ENCODE data around the gene HDAC10.

The HDAC10 gene

GRCh38 chr22:50224071-50224470 lies 27.0 kb downstream of the HDAC10 start:
- no peak for TF ChIP-seq RAD21 (IDR thresholded peaks at IDR 0.05; ENCODE audit: low read depth)
- no peak for TF ChIP-seq MAX (IDR thresholded peaks at IDR 0.05)
- TF ChIP-seq CREB1 (IDR thresholded peaks at IDR 0.05; ENCODE audit: low read depth), result no peak
- no peak for TF ChIP-seq EGR1 (IDR thresholded peaks at IDR 0.05)
- TF ChIP-seq USF1 (IDR thresholded peaks at IDR 0.05), result no peak
- TF ChIP-seq ZBTB7A (IDR thresholded peaks at IDR 0.05; ENCODE audit: low read depth), result no peak
- TF ChIP-seq CEBPB (IDR thresholded peaks at IDR 0.05), result no peak
- no peak for TF ChIP-seq EP300 (IDR thresholded peaks at IDR 0.05; ENCODE audit: borderline replicate concordance)
- TF ChIP-seq FOXM1 (IDR thresholded peaks at IDR 0.05; ENCODE audit: borderline replicate concordance, low read depth), result no peak
- no peak for TF ChIP-seq TEAD4 (IDR thresholded peaks at IDR 0.05)
- no peak for TF ChIP-seq TAF1 (IDR thresholded peaks at IDR 0.05; ENCODE audit: low read depth)
- TF ChIP-seq REST (IDR thresholded peaks at IDR 0.05; ENCODE audit: low read depth), result no peak
- TF ChIP-seq TCF12 (IDR thresholded peaks at IDR 0.05; ENCODE audit: low read depth), result no peak
- TF ChIP-seq YY1 (IDR thresholded peaks at IDR 0.05; ENCODE audit: low read depth), result no peak
- no peak for TF ChIP-seq NFIC (IDR thresholded peaks at IDR 0.05)

- no peak for TF ChIP-seq EP300 (IDR thresholded peaks at IDR 0.05; ENCODE audit: borderline replicate concordance)
- no peak for TF ChIP-seq MAX (IDR thresholded peaks at IDR 0.05)
- no peak for TF ChIP-seq CEBPB (IDR thresholded peaks at IDR 0.05)
- no peak for TF ChIP-seq TAF1 (IDR thresholded peaks at IDR 0.05; ENCODE audit: low read depth)
Measured at GRCh38 chr22:50222508-50222907, 28.6 kb downstream of the HDAC10 start.

GRCh38 chr22:50221410-50222300 lies 29.4 kb downstream of the HDAC10 start:
- TF ChIP-seq REST (IDR thresholded peaks at IDR 0.05; ENCODE audit: low read depth) (no peak), EGR1 (IDR thresholded peaks at IDR 0.05) (no peak), MAX (IDR thresholded peaks at IDR 0.05) (no peak), NFIC (IDR thresholded peaks at IDR 0.05) (no peak), TEAD4 (IDR thresholded peaks at IDR 0.05) (no peak), YY1 (IDR thresholded peaks at IDR 0.05; ENCODE audit: low read depth) (no peak), CEBPB (IDR thresholded peaks at IDR 0.05) (no peak), USF1 (IDR thresholded peaks at IDR 0.05) (no peak), TCF12 (IDR thresholded peaks at IDR 0.05; ENCODE audit: low read depth) (no peak), TAF1 (IDR thresholded peaks at IDR 0.05; ENCODE audit: low read depth) (no peak), ZBTB7A (IDR thresholded peaks at IDR 0.05; ENCODE audit: low read depth) (no peak), RAD21 (IDR thresholded peaks at IDR 0.05; ENCODE audit: low read depth) (no peak)

GRCh38 chr22:50220603-50221409 lies 30.3 kb downstream of the HDAC10 start:
- TF ChIP-seq MAX (IDR thresholded peaks at IDR 0.05), result no peak
- no peak for TF ChIP-seq NFIC (IDR thresholded peaks at IDR 0.05)
- no peak for TF ChIP-seq REST (IDR thresholded peaks at IDR 0.05; ENCODE audit: low read depth)
- no peak for TF ChIP-seq USF1 (IDR thresholded peaks at IDR 0.05)
- no peak for TF ChIP-seq EP300 (IDR thresholded peaks at IDR 0.05; ENCODE audit: borderline replicate concordance)
- no peak for TF ChIP-seq YY1 (IDR thresholded peaks at IDR 0.05; ENCODE audit: low read depth)
- TF ChIP-seq RAD21 (IDR thresholded peaks at IDR 0.05; ENCODE audit: low read depth), result no peak
- TF ChIP-seq FOXM1 (IDR thresholded peaks at IDR 0.05; ENCODE audit: borderline replicate concordance, low read depth), result no peak
- TF ChIP-seq ZBTB7A (IDR thresholded peaks at IDR 0.05; ENCODE audit: low read depth), result no peak
- TF ChIP-seq TEAD4 (IDR thresholded peaks at IDR 0.05), result no peak
- TF ChIP-seq EGR1 (IDR thresholded peaks at IDR 0.05), result no peak
- no peak for TF ChIP-seq CREB1 (IDR thresholded peaks at IDR 0.05; ENCODE audit: low read depth)
- TF ChIP-seq CEBPB (IDR thresholded peaks at IDR 0.05), result no peak
- no peak for TF ChIP-seq TCF12 (IDR thresholded peaks at IDR 0.05; ENCODE audit: low read depth)
- no peak for TF ChIP-seq TAF1 (IDR thresholded peaks at IDR 0.05; ENCODE audit: low read depth)
